Activated CD8-positive, alpha-beta memory T cell treated with anti-CD3 and anti-CD28 coated beads, Interleukin-2, amount 10 ng/mL, durations not matched to agents 7 days and 5 days (primary cell): ENCODE data around the gene CCDC141. TPM values are rescaled to one million over a fixed set of nuclear protein-coding genes. Genes with fewer than 3 reads are reported as not detected.
"Not testable (repeated sequence)": the region's sequence is repeated elsewhere in the genome, so short reads cannot be mapped to it uniquely, and the experiment has no call there.

Experiments
- ATAC-seq: fragments of 150-1000 bp; cut with Tn5 transposase; one replicate; pipeline ENCODE4 v1.10.0; 2021; ENCODE audit warnings: moderate library complexity
- CTCF ChIA-PET: fragments of 350-600 bp; sonication (Branson Sonifier 250); formaldehyde crosslinking; loops from one replicate; lab custom pipeline; 2021; ENCODE audit warnings: antibody characterized with exemption; lab: Charles Lee
- DNase-seq: peaks from one replicate; pipeline ENCODE4 v3.0.0-alpha.2; 2020
- H3K27ac Mint-ChIP-seq: one replicate; pipeline ENCODE4 v1.8.0; 2021; ENCODE audit warnings: mild to moderate bottlenecking, mixed read lengths
- H3K27me3 Mint-ChIP-seq: one replicate; pipeline ENCODE4 v1.8.0; 2021; ENCODE audit warnings: mixed read lengths
- H3K36me3 Mint-ChIP-seq: one replicate; pipeline ENCODE4 v1.8.0; 2021; ENCODE audit warnings: mild to moderate bottlenecking, mixed read lengths
- H3K4me1 Mint-ChIP-seq: one replicate; pipeline ENCODE4 v1.8.0; 2021; ENCODE audit warnings: mixed read lengths
- H3K4me3 Mint-ChIP-seq: one replicate; pipeline ENCODE4 v1.8.0; 2021; ENCODE audit warnings: mild to moderate bottlenecking, moderate library complexity, mixed read lengths
- H3K9me3 Mint-ChIP-seq: one replicate; pipeline ENCODE4 v1.8.0; 2022; ENCODE audit warnings: low read depth, mixed read lengths
- total RNA-seq, 2 experiments: library from RNA; stranded (reverse); gene quantifications; one replicate each; pipeline ENCODE4 v1.2.3, GENCODE V29; 2021

CCDC141 gene
- total RNA-seq, 2 experiments from 2014 or later, result 8.8 to 12.5 TPM

DNA sequence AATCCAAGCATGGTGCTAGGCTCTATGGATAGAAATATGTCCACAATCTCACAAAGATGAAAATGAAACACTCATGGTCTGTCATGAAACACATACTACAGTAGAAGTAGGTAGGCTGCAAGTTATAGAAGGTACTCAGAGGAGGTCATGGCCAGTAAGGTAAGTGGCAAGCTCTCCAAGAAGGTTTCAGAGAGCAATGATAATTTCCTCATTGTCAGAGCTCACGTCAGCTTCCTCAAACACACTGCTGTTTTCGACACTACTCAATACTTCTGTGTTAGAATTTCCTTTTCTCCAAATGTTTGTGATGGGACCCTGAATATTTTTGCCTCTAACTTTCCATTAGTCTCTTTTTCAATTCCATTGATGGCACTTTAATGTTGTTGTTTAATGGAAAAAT, 25.5 kb downstream of the CCDC141 start:
- CTCF ChIA-PET, result no interaction called here
- Mint-ChIP-seq H3K4me3 (no peak overlapping the region), H3K27me3 (no peaks in the 10 kb centered on the region), H3K36me3 (peaks cover 28% of the 10 kb centered on the region), H3K9me3 (peaks cover 18% of the 10 kb centered on the region), H3K4me1 (peaks cover 7% of the 10 kb centered on the region), H3K27ac (no peak overlapping the region)
- no peak for DNase-seq
- ATAC-seq, result no peak

DNA sequence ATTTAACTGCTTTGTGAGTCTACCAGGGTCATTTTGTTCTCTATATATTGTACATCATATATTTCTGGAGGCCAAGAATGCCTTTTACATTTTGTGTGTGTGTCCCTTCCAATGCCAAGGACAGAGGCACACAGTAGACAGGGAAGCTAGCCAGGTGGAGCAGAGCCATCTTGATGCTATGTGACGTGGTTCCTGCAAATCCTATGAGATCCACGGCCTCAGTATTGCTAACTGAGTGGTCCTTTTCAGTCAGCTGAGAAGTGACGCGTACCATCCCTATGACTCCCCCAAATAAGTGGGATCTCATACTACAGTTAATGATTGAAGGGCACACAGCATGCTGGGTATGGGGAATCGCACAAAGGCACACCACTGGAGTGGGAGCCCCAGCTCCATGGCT, 27.3 kb downstream of the CCDC141 start:
- ATAC-seq, result no peak
- CTCF ChIA-PET, result interaction anchor here (1.5 to 1.9 kb wide), 2 partner anchors 9 to 107 kb away, joined by 4 to 7 read pairs; no protein-coding TSS in a partner anchor
- H3K27ac Mint-ChIP-seq, result no peak overlapping the region

DNA sequence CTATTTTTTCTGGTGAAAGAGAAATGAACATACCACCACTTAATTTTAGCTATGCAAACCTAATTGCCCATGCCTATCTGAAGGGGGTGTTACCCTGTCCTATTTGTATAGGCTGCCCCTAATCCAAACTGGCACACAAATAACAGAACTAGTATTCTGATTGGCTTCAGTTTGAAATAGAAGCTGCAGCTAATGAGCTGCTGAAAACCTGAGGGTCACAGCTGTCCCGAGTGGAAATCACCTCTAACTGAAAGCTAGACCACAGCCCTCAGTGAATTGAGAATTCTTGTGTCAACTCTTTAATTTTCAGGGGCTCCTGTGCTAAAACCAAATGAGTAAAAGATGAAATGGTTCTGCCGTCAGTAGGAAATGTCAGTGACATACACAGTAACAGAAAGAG, 28.7 kb downstream of the CCDC141 start:
- CTCF ChIA-PET, result interaction anchor here (0.9 to 2.4 kb wide), 3 partner anchors 90 to 128 kb away, joined by 3 to 10 read pairs (median 3); no protein-coding TSS in a partner anchor
- peak overlapping the region; percentile 14 for H3K4me3 Mint-ChIP-seq
- no peaks in the 10 kb centered on the region for H3K27me3 Mint-ChIP-seq

More for the DNA sequence above, 27.3 kb downstream of the CCDC141 start:
- Mint-ChIP-seq H3K36me3 (peaks cover 16% of the 10 kb centered on the region), H3K9me3 (peaks cover 12% of the 10 kb centered on the region), H3K4me1 (peaks cover 7% of the 10 kb centered on the region), H3K4me3 (no peak overlapping the region), H3K27me3 (no peaks in the 10 kb centered on the region)
- DNase-seq, result no peak

DNA sequence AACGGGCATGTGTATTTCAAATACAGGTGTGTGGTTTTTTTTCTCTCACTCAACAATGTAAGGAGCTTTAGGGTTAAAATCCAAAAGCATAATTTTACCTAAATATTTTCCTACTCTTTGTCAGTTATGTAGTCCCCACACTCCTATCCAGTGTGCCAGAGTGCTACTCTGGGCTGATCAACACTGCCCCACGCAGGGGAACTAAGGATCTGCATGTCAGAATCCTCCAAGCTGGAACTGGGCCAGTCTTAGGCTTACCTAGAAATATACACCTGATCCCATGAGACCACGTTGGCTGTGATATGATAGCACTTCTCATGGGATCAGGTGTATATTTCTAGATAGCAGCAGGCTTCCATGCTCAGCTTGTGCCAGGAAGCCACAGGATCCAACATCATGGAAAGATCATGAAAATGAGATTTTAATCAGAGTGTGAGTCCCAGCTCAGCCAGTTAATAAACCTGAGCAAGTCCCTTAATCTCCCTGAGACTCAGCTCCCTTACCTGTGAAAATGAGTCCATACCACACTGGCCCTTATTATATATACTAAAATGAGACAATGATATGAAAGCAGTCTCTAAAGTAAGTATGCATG, 29.7 kb downstream of the CCDC141 start:
- no peaks in the 10 kb centered on the region for H3K27me3 Mint-ChIP-seq
- H3K9me3 Mint-ChIP-seq, result no peaks in the 10 kb centered on the region
- H3K4me3 Mint-ChIP-seq, result no peak overlapping the region
- no peak overlapping the region for H3K27ac Mint-ChIP-seq
- H3K4me1 Mint-ChIP-seq, result peaks cover 4% of the 10 kb centered on the region
- ATAC-seq (peak; percentile 88), DNase-seq (peak; percentile 62)
- CTCF ChIA-PET, result interaction anchor here (0.9 to 2.4 kb wide), 8 partner anchors 11 to 258 kb away, joined by 3 to 10 read pairs (median 6); no protein-coding TSS in a partner anchor
- H3K36me3 Mint-ChIP-seq, result peaks cover 2% of the 10 kb centered on the region

More for the DNA sequence above, 28.7 kb downstream of the CCDC141 start:
- peaks cover 7% of the 10 kb centered on the region for H3K36me3 Mint-ChIP-seq
- H3K27ac Mint-ChIP-seq, result peak overlapping the region; percentile 62
- peaks cover 6% of the 10 kb centered on the region for H3K9me3 Mint-ChIP-seq
- ATAC-seq, result no peak
- DNase-seq, result no peak
- H3K4me1 Mint-ChIP-seq, result peaks cover 7% of the 10 kb centered on the region

DNA sequence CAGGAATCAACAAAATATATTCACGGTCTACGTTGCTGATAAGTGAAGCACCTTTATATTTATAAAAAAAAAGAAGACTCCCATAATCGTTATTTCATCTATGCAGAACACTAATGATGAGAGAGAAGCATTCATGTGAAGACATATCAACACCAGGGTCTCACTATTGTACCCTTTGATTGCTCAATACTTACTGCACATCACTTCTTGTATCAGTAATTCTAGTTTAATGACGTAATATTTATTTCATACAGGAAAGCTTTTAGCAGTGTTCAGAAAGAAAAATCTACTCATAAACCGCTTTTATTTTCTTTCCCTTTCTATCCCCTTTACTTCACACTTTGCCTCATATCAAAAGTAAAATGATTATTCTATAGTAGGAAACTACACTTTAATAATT, 30.7 kb downstream of the CCDC141 start:
- ATAC-seq (no peak), DNase-seq (no peak)
- Mint-ChIP-seq H3K36me3 (no peaks in the 10 kb centered on the region), H3K4me1 (peaks cover 4% of the 10 kb centered on the region), H3K4me3 (no peak overlapping the region), H3K9me3 (no peaks in the 10 kb centered on the region), H3K27ac (no peak overlapping the region), H3K27me3 (no peaks in the 10 kb centered on the region)
- CTCF ChIA-PET, result interaction anchor here (1.1 to 2.4 kb wide), 5 partner anchors 12 to 128 kb away, joined by 3 to 10 read pairs (median 6); no protein-coding TSS in a partner anchor

DNA sequence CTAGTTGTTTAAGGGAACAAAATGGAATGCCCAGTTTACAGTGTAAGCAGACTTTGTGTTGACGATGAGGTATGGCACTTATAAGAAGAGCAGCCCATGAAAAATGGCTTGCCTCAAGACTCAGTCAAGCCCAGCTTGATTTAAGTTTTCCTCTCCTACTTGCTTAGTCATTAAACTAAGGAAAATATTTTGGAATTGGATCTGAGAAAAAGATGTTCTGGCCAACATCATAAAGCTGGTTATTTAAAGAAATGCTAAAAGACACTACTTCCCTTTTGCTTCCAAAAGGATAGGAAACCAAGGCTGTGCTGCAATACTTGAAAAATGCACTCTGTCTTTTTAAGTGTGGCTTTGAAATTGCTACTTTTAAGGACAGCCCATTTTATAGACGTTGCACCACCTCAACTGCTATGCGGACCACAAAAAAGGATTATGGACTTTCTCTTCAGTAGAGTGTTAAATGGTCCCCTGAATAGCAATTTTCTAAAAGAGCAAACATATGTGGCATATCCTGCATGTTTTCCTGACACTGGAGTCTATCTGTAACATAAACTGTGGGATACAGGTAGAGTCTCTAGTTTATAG, 32.1 kb downstream of the CCDC141 start:
- H3K27me3 Mint-ChIP-seq, result no peaks in the 10 kb centered on the region
- H3K27ac Mint-ChIP-seq, result no peak overlapping the region
- no peaks in the 10 kb centered on the region for H3K9me3 Mint-ChIP-seq
- DNase-seq, result no peak
- CTCF ChIA-PET, result no interaction called here
- no peak overlapping the region for H3K4me3 Mint-ChIP-seq
- ATAC-seq, result no peak
- H3K36me3 Mint-ChIP-seq, result no peaks in the 10 kb centered on the region
- H3K4me1 Mint-ChIP-seq, result peaks cover 4% of the 10 kb centered on the region

DNA sequence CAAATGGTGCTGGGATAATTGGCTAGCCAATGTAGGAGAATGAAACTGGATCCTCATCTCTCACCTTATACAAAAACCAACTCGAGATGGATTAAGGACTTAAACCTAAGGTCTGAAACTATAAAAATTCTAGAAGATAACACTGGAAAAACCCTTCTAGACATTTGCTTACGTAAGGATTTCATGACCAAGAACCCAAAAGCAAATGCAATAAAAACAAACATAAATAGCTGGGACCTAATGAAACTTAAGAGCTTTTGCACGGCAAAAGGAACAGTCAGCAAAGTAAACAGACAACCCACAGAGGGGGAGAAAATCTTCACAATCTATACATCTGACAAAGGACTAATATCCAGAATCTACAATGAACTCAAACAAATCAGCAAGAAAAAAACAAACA, 35.7 kb downstream of the CCDC141 start:
- H3K27ac Mint-ChIP-seq, ATAC-seq, H3K9me3 Mint-ChIP-seq, H3K36me3 Mint-ChIP-seq, H3K4me3 Mint-ChIP-seq, CTCF ChIA-PET, H3K27me3 Mint-ChIP-seq, H3K4me1 Mint-ChIP-seq, DNase-seq: not testable (repeated sequence)

DNA sequence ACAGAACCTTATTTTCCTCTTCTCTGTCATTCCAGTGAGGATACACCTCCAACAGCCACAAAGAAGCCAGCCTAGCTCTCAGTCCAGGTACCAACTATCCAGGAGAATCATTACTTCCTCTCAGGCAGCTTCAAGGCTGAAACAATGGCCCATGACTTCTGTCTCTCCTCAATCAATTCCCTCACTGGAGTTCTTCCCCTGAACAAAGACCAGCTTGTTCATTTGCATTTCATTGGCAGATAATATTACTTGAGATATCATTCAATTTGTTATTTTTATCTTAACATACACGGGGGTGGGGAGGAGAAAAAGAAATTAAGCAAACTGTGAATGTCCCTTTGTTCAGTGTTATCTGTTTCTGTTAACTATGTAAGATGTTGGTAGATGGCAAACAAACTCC, 44.0 kb downstream of the CCDC141 start:
- CTCF ChIA-PET, result no interaction called here
- Mint-ChIP-seq H3K27me3 (no peaks in the 10 kb centered on the region), H3K4me3 (no peak overlapping the region), H3K36me3 (no peaks in the 10 kb centered on the region), H3K4me1 (no peaks in the 10 kb centered on the region), H3K9me3 (peaks cover 3% of the 10 kb centered on the region), H3K27ac (no peak overlapping the region)
- ATAC-seq (no peak), DNase-seq (no peak)

DNA sequence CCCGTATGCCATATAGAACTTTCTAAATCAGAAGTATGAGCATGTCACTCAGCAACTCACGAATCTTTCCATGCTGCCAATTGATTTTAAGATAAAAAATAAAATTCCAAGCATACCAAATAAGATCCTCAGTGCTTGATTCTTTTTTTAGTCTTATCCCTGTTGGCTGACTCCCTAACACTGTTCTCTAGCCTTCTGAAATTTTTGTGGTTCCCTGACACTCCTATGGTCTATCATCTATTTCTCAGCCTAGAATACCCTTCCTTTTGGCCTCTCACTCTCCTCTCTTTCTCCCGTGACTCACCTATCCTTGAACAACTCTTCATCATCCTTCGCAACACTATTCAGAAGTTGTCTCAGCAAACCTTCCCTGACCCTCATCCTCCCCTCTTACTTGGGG, 50.5 kb downstream of the CCDC141 start:
- Mint-ChIP-seq H3K36me3 (no peaks in the 10 kb centered on the region), H3K27ac (no peak overlapping the region), H3K4me3 (no peak overlapping the region), H3K9me3 (peaks cover 6% of the 10 kb centered on the region), H3K27me3 (no peaks in the 10 kb centered on the region), H3K4me1 (peaks cover 6% of the 10 kb centered on the region)
- CTCF ChIA-PET, result no interaction called here
- ATAC-seq, result no peak
- no peak for DNase-seq

DNA sequence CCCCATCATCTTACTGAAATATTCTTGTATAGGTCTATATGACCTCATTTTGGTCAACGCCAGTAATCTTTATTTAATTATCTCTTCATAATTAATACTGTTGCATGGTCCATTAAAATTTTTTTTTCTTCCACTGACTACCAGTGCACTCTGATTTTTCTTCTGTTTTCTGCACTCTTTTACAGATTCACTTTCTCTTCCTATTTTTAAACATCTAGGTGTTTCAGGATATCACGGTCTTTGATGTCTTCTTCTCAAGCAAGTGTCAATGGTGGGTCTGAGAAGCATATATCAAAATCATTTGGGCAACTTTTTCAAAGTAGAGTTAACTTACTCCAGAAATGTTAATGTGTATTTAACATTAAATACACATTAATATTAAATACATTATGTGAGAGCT, 51.4 kb downstream of the CCDC141 start:
- CTCF ChIA-PET, result no interaction called here
- no peak for ATAC-seq
- Mint-ChIP-seq H3K4me1 (peaks cover 6% of the 10 kb centered on the region), H3K27ac (no peak overlapping the region), H3K9me3 (peaks cover 7% of the 10 kb centered on the region), H3K36me3 (no peaks in the 10 kb centered on the region), H3K4me3 (no peak overlapping the region), H3K27me3 (no peaks in the 10 kb centered on the region)
- DNase-seq, result no peak

DNA sequence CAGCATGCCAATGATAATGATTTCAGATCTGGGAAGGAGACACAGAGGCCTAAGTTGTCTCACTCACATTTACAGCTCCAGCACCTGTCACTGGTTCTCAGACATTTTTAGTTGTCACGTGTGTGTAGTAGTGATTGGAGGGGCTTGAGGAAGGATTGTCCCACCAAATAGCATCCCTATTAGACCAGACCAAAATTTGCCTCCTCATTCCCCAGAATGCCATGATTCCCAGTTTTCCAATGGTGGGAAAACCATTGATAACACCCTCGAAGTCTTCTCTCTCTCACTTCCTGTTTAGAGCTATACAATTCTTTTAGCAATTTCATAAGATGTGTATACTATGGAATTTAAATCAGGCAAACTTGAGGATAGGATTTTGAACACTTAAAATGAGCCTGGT, 52.5 kb downstream of the CCDC141 start:
- Mint-ChIP-seq H3K27ac (no peak overlapping the region), H3K4me3 (no peak overlapping the region), H3K36me3 (no peaks in the 10 kb centered on the region), H3K9me3 (peaks cover 7% of the 10 kb centered on the region), H3K27me3 (no peaks in the 10 kb centered on the region), H3K4me1 (peaks cover 6% of the 10 kb centered on the region)
- CTCF ChIA-PET, result no interaction called here
- ATAC-seq (no peak), DNase-seq (no peak)

DNA sequence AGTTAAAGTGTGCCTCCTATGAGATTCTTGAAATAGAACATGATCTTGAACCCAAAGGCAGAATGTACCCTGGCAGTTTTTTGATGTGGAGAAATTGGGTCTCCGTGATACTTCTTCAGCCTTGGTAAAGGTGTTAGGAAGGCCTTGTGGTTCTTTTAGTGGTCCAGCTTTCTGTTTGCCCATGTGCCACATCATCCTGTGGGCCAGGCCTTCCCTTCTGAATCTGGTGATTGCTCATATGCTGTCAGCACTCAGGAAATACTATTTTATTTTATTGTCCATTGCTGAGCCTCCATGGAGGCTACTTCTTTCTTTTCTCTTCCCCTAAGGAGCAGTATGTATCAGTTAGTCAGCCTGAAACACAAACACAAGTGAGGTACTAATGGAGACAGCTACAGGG, 52.9 kb downstream of the CCDC141 start:
- Mint-ChIP-seq H3K4me3 (no peak overlapping the region), H3K9me3 (peaks cover 7% of the 10 kb centered on the region), H3K27ac (no peak overlapping the region), H3K27me3 (no peaks in the 10 kb centered on the region), H3K4me1 (peaks cover 6% of the 10 kb centered on the region), H3K36me3 (no peaks in the 10 kb centered on the region)
- DNase-seq (no peak), ATAC-seq (no peak)
- CTCF ChIA-PET, result no interaction called here

DNA sequence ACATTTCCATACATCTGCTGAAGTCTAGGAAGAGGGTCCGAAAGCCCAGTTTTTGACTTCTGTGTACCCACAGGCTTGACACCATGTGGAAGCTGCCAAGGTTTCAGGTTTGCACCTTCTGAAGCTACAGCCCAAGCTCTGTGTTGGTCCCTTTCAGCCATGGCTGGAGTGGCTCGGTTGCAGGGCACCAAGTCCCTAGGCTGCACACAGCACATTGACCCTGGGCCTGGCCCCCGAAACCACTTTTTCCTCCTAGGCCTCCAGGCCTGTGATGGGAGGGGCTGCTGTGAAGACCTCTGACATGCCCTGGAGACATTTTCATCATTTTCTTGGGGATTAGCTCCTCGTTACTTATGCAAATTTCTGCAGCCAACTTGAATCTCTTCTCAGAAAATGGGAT, 55.7 kb downstream of the CCDC141 start:
- Mint-ChIP-seq H3K27me3 (no peaks in the 10 kb centered on the region), H3K4me3 (no peak overlapping the region)
- CTCF ChIA-PET, result no interaction called here

DNA sequence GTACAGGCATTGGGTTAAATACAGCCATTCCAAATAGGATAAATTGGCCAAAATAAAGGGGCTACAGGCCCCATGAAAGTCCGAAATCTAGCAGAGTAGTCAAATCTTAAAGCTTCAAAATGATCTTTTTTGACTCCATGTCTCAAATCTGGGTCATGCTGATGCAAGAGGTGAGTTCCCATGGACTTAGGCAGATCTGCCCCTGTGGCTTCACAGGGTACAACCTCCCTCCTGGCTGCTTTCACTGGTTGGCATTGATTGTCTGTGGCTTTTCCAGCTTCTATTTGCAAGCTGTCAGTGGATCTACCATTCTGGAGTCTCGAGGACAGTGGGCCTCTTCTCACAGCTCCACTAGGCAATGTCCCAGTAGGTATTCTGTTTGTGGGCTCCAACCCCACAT, 56.1 kb downstream of the CCDC141 start:
- Mint-ChIP-seq H3K4me1 (peaks cover 12% of the 10 kb centered on the region), H3K4me3 (no peak overlapping the region), H3K9me3 (peaks cover 7% of the 10 kb centered on the region), H3K27ac (no peak overlapping the region), H3K36me3 (no peaks in the 10 kb centered on the region), H3K27me3 (no peaks in the 10 kb centered on the region)
- CTCF ChIA-PET, result no interaction called here
- ATAC-seq (no peak), DNase-seq (no peak)

More for the DNA sequence above, 55.7 kb downstream of the CCDC141 start:
- Mint-ChIP-seq H3K9me3 (peaks cover 7% of the 10 kb centered on the region), H3K36me3 (no peaks in the 10 kb centered on the region), H3K4me1 (peaks cover 12% of the 10 kb centered on the region), H3K27ac (no peak overlapping the region)
- DNase-seq (no peak), ATAC-seq (no peak)
